RWPE2 (cell line): Measurements from ENCODE around the gene BABAM2.

Experiments
- ATAC-seq: fragments of 200-7000 bp; cut with Tn5 transposase; 3 replicates; pipeline ENCODE4 v1.9.1; 2021; ENCODE audit warnings: low read depth
- DNase-seq: peaks from one replicate; pipeline ENCODE4 v3.0.0-alpha.2; 2020; ENCODE audit warnings: low spot score
- H3K27ac ChIP-seq: fragments of 450-650 bp; 2 replicates; pipeline ENCODE4 v1.5.1; 2017; ENCODE audit warnings: mild to moderate bottlenecking; ENCODE audit not compliant: poor library complexity, severe bottlenecking
- H3K27me3 ChIP-seq: fragments of 250-450 bp; sonication (Bioruptor Pico); 2 replicates; pipeline ENCODE4 v1.5.1; 2021; ENCODE audit warnings: mild to moderate bottlenecking, moderate library complexity; ENCODE audit not compliant: insufficient read depth, poor library complexity, severe bottlenecking
- H3K36me3 ChIP-seq: fragments of 250-450 bp; sonication (Bioruptor Pico); 2 replicates; pipeline ENCODE4 v1.5.1; 2020; ENCODE audit warnings: low read depth, mild to moderate bottlenecking, moderate library complexity
- H3K4me1 ChIP-seq: fragments of 250-450 bp; sonication (Bioruptor Pico); 2 replicates; pipeline ENCODE4 v1.5.1; 2021; ENCODE audit warnings: mild to moderate bottlenecking, moderate library complexity; ENCODE audit not compliant: insufficient read depth, poor library complexity, severe bottlenecking
- H3K4me3 ChIP-seq: fragments of 250-450 bp; sonication (Bioruptor Pico); 2 replicates; pipeline ENCODE4 v1.5.1; 2021; ENCODE audit warnings: mild to moderate bottlenecking, moderate library complexity; ENCODE audit not compliant: severe bottlenecking
- H3K9me3 ChIP-seq: fragments of 250-450 bp; sonication (Bioruptor Pico); 2 replicates; pipeline ENCODE4 v1.5.1; 2021; ENCODE audit warnings: mild to moderate bottlenecking, moderate library complexity; ENCODE audit not compliant: severe bottlenecking
- CTCF ChIP-seq: fragments of 450-650 bp; IDR thresholded peaks from one replicate; pipeline ENCODE4 v1.5.1; 2017; ENCODE audit warnings: mild to moderate bottlenecking, moderate library complexity; ENCODE audit not compliant: poor library complexity, severe bottlenecking

The BABAM2 gene

GRCh38 chr2:27912512-27912911 is 22.0 kb downstream of the BABAM2 start:
- DNase-seq = no peak
- H3K4me1 ChIP-seq = peaks cover 25% of the 10 kb centered on the region
- H3K9me3 ChIP-seq = no peaks in the 10 kb centered on the region
- no peaks in the 10 kb centered on the region for H3K27me3 ChIP-seq
- TF ChIP-seq CTCF = no peak
- H3K4me3 ChIP-seq = no peak overlapping the region
- H3K36me3 ChIP-seq = no peaks in the 10 kb centered on the region
- no peak for ATAC-seq
- H3K27ac ChIP-seq = no peak overlapping the region

GRCh38 chr2:27914041-27914804 is 23.7 kb downstream of the BABAM2 start:
- TF ChIP-seq CTCF = no peak
- DNase-seq = no peak

GRCh38 chr2:27914805-27915175 is 24.3 kb downstream of the BABAM2 start:
- ATAC-seq (no peak), DNase-seq (no peak)
- H3K9me3 ChIP-seq = no peaks in the 10 kb centered on the region
- H3K27me3 ChIP-seq = no peaks in the 10 kb centered on the region
- TF ChIP-seq CTCF = no peak
- peaks cover 25% of the 10 kb centered on the region for H3K4me1 ChIP-seq
- peak overlapping the region; percentile 71 for H3K27ac ChIP-seq
- H3K36me3 ChIP-seq = no peaks in the 10 kb centered on the region
- no peak overlapping the region for H3K4me3 ChIP-seq

More at GRCh38 chr2:27914041-27914804, 23.7 kb downstream of the BABAM2 start:
- Histone ChIP-seq H3K36me3 (no peaks in the 10 kb centered on the region), H3K4me1 (peaks cover 25% of the 10 kb centered on the region), H3K27ac (peak overlapping the region; percentile 71), H3K9me3 (no peaks in the 10 kb centered on the region), H3K4me3 (no peak overlapping the region), H3K27me3 (no peaks in the 10 kb centered on the region)
- no peak for ATAC-seq

- DNase-seq (no peak), ATAC-seq (no peak)
- H3K4me3 ChIP-seq = no peak overlapping the region
- peaks cover 29% of the 10 kb centered on the region for H3K4me1 ChIP-seq
- H3K36me3 ChIP-seq = no peaks in the 10 kb centered on the region
- peak overlapping the region; percentile 71 for H3K27ac ChIP-seq
- H3K9me3 ChIP-seq = no peaks in the 10 kb centered on the region
- no peak for TF ChIP-seq CTCF
- no peaks in the 10 kb centered on the region for H3K27me3 ChIP-seq
Observed at GRCh38 chr2:27915191-27915590, 24.7 kb downstream of the BABAM2 start.

- no peak for TF ChIP-seq CTCF
- peak overlapping the region; percentile 71 for H3K27ac ChIP-seq
Observed at GRCh38 chr2:27915874-27916273, 25.3 kb downstream of the BABAM2 start.

More at GRCh38 chr2:27915874-27916273, 25.3 kb downstream of the BABAM2 start:
- no peak for DNase-seq
- peak; percentile 66; the same call in 2 of the 3 replicates for ATAC-seq
- no peaks in the 10 kb centered on the region for H3K36me3 ChIP-seq
- peaks cover 35% of the 10 kb centered on the region for H3K4me1 ChIP-seq
- no peak overlapping the region for H3K4me3 ChIP-seq
- H3K27me3 ChIP-seq = no peaks in the 10 kb centered on the region
- no peaks in the 10 kb centered on the region for H3K9me3 ChIP-seq
